NOMO-1 (cell line): ENCODE results near the gene RRAGC.

ENCODE experiments used
- DNase-seq, 2 experiments: peaks; one replicate each; lab custom pipeline; 2025; ENCODE audit not compliant: unreplicated experiment in 2 of 2; lab: John Stamatoyannopoulos, UW

The RRAGC gene

DNA sequence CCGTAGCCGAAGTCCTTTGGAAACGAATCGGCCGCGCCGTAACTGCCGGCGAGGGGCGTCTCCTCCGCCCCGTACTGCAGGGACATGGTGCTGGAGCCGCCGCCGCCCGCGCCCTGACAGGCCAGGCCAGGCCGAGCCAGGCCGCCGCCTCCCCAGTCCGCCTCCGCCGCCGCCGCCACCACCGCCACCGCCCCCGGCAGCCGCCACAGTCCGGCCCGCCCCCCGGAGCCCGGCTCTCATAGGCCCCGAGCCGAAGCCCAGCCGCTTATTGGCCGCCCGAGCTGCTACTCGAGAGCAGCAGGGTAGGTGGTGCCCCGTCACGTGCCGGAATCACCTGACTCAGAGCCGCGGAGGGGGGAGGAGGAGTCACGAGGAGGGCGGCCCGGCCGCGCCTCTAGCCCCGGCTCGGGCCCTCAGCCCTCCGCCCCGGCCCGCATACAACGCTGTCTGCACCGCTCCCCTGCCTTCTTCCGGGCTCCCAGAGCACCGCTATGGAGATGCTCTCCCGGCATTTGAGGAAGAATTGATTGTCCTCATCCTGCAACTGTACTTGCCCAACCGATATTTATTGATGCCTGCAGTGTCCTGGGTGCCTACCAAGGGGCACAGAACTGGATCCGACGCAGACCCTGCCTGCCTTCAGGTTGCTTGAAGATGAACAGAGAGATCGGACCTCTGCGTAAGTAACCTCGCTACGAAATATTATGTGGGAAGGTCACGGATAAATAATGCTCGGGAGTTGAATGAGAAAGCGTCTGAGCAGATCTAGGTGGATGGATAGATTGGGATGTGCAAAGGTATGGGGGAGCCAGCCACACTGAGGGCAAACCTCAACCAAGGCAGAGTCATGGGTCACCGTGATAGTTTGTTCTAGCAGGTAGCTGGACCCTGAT is at the start of gene RRAGC:
Gene RRAGC (minus strand): TSS at position 212 of the 893 bp plus-strand sequence. CDS start 126 bp downstream, at position 86.
- peak; percentile 96 for DNase-seq

- no peak for DNase-seq
Measured at GRCh38 chr1:38908821-38909220, 49.2 kb upstream of the RRAGC start.

- DNase-seq: no peak
Measured at GRCh38 chr1:38905985-38906384, 46.4 kb upstream of the RRAGC start.

- no peak for DNase-seq
Measured at GRCh38 chr1:38899560-38899959, 40.0 kb upstream of the RRAGC start.

DNA sequence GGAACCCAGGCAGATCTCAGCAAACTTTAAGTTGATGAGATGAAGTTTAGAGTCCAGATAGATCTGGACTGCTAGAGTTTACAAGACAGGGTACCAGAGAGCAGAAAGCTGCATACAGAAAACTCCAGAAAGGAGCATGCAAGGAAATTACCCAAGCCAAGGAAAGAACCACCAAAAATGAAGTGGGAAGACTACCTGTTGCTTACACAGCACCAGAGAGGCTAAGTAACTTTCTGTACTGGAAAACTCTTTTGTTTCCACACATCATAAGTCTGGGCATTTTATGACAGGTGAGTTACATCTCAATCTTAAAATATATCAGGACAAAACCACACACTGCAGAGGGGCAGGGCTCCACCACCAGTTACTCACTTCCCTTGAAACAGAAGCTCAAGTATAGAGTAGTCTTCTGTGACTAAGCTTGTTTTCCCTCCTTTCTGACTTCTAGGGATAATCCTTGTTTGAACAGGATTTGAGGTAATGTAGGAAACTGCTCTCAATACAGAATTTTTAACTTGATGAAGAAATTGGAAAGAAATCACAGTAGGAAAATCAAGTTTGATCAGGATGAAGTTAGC is 39.2 kb upstream of the RRAGC start:
- no peak for DNase-seq

DNA sequence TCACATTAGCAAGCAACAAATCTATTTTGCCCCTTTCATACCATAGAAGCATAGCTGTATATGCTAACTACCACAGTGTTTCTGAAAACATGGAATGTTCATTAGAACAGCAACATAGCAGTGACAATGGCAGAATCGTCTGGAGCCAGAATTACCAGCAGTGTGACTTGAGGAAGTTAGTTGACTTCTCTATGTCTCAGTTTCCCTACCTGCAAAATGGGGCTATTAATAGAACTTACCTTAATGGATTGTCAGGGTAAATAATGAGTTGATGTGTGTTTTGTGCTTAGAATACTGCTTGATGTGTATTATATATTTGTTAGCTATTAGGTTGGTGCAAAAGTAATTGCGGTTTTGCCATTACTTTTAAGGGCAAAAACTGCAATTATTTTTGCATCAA is 36.6 kb upstream of the RRAGC start:
- no peak for DNase-seq

DNA sequence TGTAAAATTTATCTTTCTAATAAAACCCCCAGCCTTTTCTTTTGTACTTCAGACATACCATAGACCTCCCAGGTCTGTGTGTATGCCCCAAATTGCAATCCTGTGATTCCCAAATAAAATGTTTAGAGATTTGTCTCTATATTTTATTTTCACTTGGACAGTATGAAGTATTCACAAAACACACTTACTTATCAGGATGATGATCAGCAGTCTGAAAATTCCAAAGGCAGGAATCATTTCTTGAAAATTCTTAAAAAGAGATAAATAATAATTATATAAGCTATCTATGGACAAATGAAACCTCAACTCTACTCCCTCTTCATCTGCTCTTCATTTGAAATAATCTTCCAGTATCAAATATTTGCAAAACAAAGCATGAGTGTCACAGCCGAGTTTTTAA is 33.4 kb upstream of the RRAGC start:
- DNase-seq: no peak

DNA sequence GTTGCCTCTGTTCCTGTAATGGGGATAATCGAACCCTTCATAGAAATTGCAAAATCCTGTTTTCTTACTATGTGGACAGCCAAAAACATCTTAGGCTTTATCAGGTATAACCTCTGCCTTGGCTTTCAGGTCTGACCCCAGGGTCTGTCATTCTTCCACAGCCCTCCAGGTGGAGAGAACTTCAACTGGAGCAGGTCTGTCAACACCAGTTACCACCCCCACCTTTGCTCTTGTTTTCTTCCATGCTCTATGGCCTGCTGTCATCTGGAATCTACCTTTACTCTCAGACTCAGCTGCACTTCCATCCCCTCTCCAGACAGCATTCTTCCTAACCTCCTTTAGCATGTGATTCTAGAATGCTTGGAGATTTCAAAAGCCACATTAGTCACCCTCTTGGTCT is 32.2 kb upstream of the RRAGC start:
- no peak for DNase-seq

DNA sequence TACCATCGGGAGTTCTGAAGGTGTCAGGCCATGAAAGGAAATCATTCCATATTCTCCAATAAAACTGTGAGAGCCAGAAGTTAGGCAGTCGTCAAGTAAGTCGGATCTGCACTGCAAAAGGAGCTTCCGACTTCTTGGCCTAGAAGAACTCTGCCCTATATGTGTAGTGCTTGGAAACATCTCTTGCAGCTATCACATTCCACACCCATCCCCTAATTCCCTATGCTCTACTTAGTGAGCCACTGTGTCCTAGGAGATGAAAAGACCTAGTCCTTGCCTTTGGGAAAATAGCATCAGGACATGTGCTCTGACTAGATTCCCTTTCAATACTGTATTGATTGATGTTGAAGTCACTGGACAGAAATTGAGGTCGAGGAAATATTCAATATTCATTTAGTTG is 30.0 kb upstream of the RRAGC start:
- DNase-seq: no peak

- DNase-seq: no peak
Measured at GRCh38 chr1:38888423-38889333, 29.1 kb upstream of the RRAGC start.

GRCh38 chr1:38885092-38885491 is 25.5 kb upstream of the RRAGC start:
- no peak for DNase-seq

- no peak for DNase-seq
Measured at GRCh38 chr1:38881487-38881886, 21.9 kb upstream of the RRAGC start, which contains the start of gene GJA9. Gene GJA9, minus strand, starts transcription at chr1:38881587. Its CDS starts 5,489 bp downstream, at chr1:38876098.

GRCh38 chr1:38875811-38876210 is 16.2 kb upstream of the RRAGC start:
- no peak for DNase-seq

DNA sequence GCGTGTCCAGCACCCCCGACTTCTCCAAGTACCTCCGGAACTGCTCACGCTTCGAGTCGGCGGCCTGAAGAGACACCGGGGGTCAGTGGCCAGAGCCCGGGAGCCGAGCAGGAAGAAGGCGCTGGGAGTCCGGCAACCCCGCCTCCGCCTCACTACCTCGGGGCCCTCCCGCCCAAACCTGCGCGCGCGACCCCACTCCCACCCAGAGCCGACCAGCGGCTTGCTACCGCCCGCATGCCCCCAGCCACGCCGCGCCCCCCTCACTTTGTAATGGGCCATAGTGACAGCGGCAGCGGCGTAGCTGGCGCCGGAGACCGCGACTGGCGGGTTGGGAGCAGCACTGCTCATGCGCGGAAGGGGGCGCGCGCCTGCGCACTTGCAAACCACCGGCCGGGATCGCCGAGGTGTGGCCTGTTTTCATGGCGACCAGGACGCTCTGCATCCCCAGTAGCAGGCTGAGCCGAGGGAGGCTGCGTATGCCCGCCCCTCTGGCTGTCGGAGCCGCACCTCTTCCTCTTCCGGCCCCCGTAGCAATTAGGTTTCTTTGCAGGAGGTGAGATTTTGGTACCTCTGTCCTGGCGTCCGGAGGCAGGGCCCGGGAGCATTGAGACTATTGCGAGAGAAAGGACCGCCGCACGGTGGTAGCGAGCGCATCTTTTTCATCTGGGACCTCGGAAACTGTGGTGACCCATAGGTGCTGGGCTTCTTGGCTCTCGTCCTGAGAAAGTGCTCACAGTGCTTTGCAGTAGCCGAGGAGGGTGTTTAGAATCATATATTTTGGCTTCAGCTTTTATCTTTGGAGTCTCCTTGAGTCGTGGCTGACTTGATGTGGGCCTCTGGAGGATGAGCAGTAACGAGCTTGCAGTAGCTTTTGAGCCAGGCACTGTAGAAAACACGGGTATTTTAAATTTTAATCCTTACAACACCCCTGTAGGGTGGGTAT is 13.7 kb upstream of the RRAGC start, which contains the start of gene MYCBP:
Gene MYCBP (minus strand): TSS at position 322 of the 943 bp plus-strand sequence. CDS start 43 bp downstream, at position 279.
- DNase-seq: peak; percentile 96

GRCh38 chr1:38872401-38873026 is 12.9 kb upstream of the RRAGC start:
- DNase-seq: peak in 1 of 2 experiments; percentile 17

- DNase-seq: no peak
Measured at GRCh38 chr1:38870996-38871395, 11.4 kb upstream of the RRAGC start.

DNA sequence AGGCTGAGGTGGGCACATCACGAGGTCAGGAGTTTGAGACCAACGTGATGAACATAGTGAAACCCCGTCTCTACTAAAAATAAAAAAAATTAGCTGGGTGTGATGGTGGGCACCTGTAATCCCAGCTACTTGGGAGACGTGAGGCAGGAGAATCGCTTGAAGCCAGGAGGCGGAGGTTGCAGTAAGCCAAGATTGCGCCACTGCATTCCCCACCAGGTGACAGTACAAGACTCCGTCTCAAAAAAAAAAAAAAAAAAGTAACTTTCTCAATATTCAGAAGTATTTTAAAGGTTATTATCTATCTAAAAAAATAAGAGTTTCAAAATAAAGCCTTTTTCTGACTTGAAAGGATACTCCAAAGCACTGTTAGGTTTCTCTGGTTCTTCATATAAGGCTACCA is 7.6 kb upstream of the RRAGC start:
- DNase-seq: no peak

- no peak for DNase-seq
Measured at GRCh38 chr1:38865112-38865715, 5.6 kb upstream of the RRAGC start.

DNA sequence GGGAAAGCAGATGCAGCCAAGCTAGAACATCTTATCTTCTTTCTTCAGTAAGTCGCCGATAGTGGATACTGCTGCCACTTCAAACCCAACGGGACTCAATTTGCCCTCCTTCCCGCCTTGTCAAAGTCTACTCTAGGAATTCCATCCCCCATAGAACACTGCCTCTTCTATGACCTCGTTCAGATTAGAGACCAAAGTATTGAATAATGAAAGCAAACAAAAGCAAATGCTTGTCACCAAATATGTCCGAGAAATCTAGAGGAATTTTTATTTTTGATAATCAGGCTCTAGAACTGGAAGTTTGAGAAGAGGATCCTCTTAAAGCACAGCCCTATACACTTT is 853 bp upstream of the RRAGC start:
- no peak for DNase-seq
